Fibroblast of skin of left biceps (primary cell): ENCODE results near the gene CLPTM1L.
"Not testable (repeated sequence)": the region's sequence is repeated elsewhere in the genome, so short reads cannot be mapped to it uniquely, and the experiment has no call there.

Experiments
- DNase-seq, 2 experiments: peaks; one replicate each; pipeline ENCODE4 v3.0.0-alpha.2; 2013; ENCODE audit warnings: low read depth in 2 of 2

CLPTM1L gene

GRCh38 chr5:1278216-1278615 lies 66.7 kb downstream of the CLPTM1L start:
- no peak for DNase-seq

GRCh38 chr5:1277781-1278180 lies 67.1 kb downstream of the CLPTM1L start:
- DNase-seq: no peak

- no peak for DNase-seq
These were observed 67.6 kb downstream of the CLPTM1L start for GRCh38 chr5:1277331-1277730.

- DNase-seq: no peak
These were observed 68.0 kb downstream of the CLPTM1L start for GRCh38 chr5:1276930-1277329.

GRCh38 chr5:1275397-1276391 lies 69.2 kb downstream of the CLPTM1L start:
- not testable (repeated sequence) for DNase-seq

GRCh38 chr5:1274471-1274870 lies 70.4 kb downstream of the CLPTM1L start:
- DNase-seq: no peak

GRCh38 chr5:1273745-1274144 lies 71.2 kb downstream of the CLPTM1L start:
- no peak for DNase-seq

GRCh38 chr5:1272201-1272600 lies 72.7 kb downstream of the CLPTM1L start:
- no peak for DNase-seq

- DNase-seq: no peak
These were observed 73.7 kb downstream of the CLPTM1L start for GRCh38 chr5:1270933-1271914.

GRCh38 chr5:1270426-1270825 lies 74.5 kb downstream of the CLPTM1L start:
- DNase-seq: no peak

GRCh38 chr5:1268666-1269065 lies 76.2 kb downstream of the CLPTM1L start:
- DNase-seq: no peak

- no peak for DNase-seq
These were observed 76.8 kb downstream of the CLPTM1L start for GRCh38 chr5:1268056-1268455.
